ENCODE results near the gene SLC7A10. TPM values are rescaled to one million over a fixed set of nuclear protein-coding genes. Genes with fewer than 3 reads are reported as not detected.

SLC7A10 gene
- total RNA-seq, 1 donor from 2014 or later: not detected

DNA sequence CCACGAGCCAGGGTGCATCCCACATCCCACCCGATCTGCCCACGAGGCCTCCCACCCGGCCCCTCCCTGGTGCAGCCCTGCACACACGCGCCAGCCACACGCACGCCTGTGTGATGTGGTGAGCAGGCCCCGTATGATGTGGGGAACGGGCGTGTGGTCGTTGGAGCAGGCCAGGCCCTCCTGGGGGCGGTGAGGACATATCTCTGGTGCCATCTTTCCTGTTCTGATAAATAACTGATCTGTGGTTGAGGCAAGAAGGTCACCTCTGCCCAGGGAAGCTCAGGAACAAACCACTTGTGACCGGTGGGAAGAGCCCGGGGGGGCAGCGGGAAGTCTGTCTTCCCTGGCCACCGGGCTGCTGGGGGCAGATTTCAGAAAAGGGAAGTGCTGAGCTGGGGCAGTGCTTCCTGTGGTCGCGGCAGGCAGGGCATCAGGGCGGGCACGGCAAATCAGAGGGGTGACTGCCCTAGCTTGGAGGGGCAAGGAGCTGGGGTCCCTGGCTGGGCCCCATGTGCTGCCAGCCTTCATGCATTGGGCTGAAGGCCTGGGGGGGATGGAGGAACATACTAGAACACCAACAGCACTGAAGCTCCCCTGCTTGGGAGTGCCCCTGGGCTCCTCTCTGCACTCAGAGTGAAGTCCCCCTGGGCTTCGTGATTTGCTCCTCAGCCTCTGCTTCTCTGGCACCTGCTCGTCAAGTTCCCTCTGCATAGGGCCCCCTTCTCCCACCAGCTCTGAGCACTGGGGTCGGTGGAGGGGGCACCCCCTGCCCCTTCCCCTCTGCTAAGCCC, 35.2 kb upstream of the SLC7A10 start:
- no peaks in the 10 kb centered on the region for H3K27me3 Mint-ChIP-seq (ENCODE audit: unreplicated experiment)
- no peak overlapping the region for H3K4me3 Mint-ChIP-seq (ENCODE audit: unreplicated experiment)
- H3K9me3 Mint-ChIP-seq (ENCODE audit: unreplicated experiment): no peaks in the 10 kb centered on the region
- H3K36me3 Mint-ChIP-seq (ENCODE audit: unreplicated experiment): no peaks in the 10 kb centered on the region
- no peaks in the 10 kb centered on the region for H3K4me1 Mint-ChIP-seq (ENCODE audit: unreplicated experiment)
- DNase-seq (ENCODE audit: extremely low spot score, unreplicated experiment): no peak
- H3K27ac Mint-ChIP-seq (ENCODE audit: unreplicated experiment): no peak overlapping the region
- TF ChIP-seq, protein P1, sequence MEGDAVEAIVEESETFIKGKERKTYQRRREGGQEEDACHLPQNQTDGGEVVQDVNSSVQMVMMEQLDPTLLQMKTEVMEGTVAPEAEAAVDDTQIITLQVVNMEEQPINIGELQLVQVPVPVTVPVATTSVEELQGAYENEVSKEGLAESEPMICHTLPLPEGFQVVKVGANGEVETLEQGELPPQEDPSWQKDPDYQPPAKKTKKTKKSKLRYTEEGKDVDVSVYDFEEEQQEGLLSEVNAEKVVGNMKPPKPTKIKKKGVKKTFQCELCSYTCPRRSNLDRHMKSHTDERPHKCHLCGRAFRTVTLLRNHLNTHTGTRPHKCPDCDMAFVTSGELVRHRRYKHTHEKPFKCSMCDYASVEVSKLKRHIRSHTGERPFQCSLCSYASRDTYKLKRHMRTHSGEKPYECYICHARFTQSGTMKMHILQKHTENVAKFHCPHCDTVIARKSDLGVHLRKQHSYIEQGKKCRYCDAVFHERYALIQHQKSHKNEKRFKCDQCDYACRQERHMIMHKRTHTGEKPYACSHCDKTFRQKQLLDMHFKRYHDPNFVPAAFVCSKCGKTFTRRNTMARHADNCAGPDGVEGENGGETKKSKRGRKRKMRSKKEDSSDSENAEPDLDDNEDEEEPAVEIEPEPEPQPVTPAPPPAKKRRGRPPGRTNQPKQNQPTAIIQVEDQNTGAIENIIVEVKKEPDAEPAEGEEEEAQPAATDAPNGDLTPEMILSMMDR (IDR thresholded peaks at IDR 0.05): no peak

DNA sequence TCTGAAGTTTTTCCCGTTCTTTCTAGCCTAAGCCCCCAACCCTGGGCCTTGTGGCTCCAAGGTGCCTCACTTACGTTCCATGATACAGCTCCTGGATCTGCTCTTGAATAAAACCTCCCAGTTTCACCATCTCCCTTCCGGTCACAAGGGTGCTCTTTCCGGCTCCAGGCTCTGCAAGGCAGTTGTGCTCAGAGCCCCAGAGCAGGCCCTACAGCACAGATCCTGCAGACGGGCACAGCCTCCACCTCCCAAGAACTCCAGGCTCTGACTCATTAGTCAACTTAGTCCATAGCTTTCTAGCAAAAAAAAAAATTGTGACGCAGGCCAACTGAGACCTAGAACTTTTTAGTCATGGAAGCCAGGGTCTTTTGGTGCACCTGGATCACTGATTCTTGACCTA, 33.9 kb upstream of the SLC7A10 start:
- no peaks in the 10 kb centered on the region for H3K9me3 Mint-ChIP-seq (ENCODE audit: unreplicated experiment)
- H3K27ac Mint-ChIP-seq (ENCODE audit: unreplicated experiment): no peak overlapping the region
- no peak overlapping the region for H3K4me3 Mint-ChIP-seq (ENCODE audit: unreplicated experiment)
- no peaks in the 10 kb centered on the region for H3K27me3 Mint-ChIP-seq (ENCODE audit: unreplicated experiment)
- TF ChIP-seq, protein P1 (IDR thresholded peaks at IDR 0.05): no peak
- no peaks in the 10 kb centered on the region for H3K36me3 Mint-ChIP-seq (ENCODE audit: unreplicated experiment)
- DNase-seq (ENCODE audit: extremely low spot score, unreplicated experiment): no peak
- no peaks in the 10 kb centered on the region for H3K4me1 Mint-ChIP-seq (ENCODE audit: unreplicated experiment)

GRCh38 chr19:33257828-33258227, 32.2 kb upstream of the SLC7A10 start:
- H3K27ac Mint-ChIP-seq (ENCODE audit: unreplicated experiment): no peak overlapping the region
- H3K4me3 Mint-ChIP-seq (ENCODE audit: unreplicated experiment): no peak overlapping the region

DNA sequence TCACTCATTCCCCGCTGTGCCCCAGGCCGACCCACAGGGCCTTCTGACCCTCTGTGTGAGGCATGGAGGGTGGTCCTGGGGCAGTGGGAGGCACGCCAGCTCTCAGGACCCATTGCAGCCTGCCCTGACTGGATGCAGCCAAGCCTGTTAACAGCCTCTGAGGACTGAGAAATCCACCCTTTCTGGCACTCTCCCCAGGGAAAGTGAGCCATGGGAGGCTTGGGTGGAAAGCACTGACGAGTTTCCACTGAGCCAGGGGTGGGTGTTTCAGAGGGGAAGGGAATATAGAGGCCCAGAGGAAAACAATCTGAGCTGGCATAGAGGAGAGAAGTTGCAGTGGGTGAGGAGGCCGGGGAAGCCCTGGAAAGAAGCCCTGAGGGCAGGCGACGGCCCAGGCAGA, 30.6 kb upstream of the SLC7A10 start:
- no peak overlapping the region for H3K4me3 Mint-ChIP-seq (ENCODE audit: unreplicated experiment)
- no peaks in the 10 kb centered on the region for H3K36me3 Mint-ChIP-seq (ENCODE audit: unreplicated experiment)
- no peak overlapping the region for H3K27ac Mint-ChIP-seq (ENCODE audit: unreplicated experiment)
- no peaks in the 10 kb centered on the region for H3K27me3 Mint-ChIP-seq (ENCODE audit: unreplicated experiment)
- TF ChIP-seq, protein P1 (IDR thresholded peaks at IDR 0.05): no peak
- no peaks in the 10 kb centered on the region for H3K9me3 Mint-ChIP-seq (ENCODE audit: unreplicated experiment)
- no peaks in the 10 kb centered on the region for H3K4me1 Mint-ChIP-seq (ENCODE audit: unreplicated experiment)
- no peak for DNase-seq (ENCODE audit: extremely low spot score, unreplicated experiment)

More at GRCh38 chr19:33257828-33258227, 32.2 kb upstream of the SLC7A10 start:
- DNase-seq (ENCODE audit: extremely low spot score, unreplicated experiment): no peak
- TF ChIP-seq, protein P1 (IDR thresholded peaks at IDR 0.05): no peak
- Mint-ChIP-seq H3K36me3 (ENCODE audit: unreplicated experiment) (no peaks in the 10 kb centered on the region), H3K9me3 (ENCODE audit: unreplicated experiment) (no peaks in the 10 kb centered on the region), H3K27me3 (ENCODE audit: unreplicated experiment) (no peaks in the 10 kb centered on the region), H3K4me1 (ENCODE audit: unreplicated experiment) (no peaks in the 10 kb centered on the region)

- no peaks in the 10 kb centered on the region for H3K27me3 Mint-ChIP-seq (ENCODE audit: unreplicated experiment)
- H3K4me3 Mint-ChIP-seq (ENCODE audit: unreplicated experiment): no peak overlapping the region
- H3K27ac Mint-ChIP-seq (ENCODE audit: unreplicated experiment): no peak overlapping the region
- H3K36me3 Mint-ChIP-seq (ENCODE audit: unreplicated experiment): no peaks in the 10 kb centered on the region
- no peaks in the 10 kb centered on the region for H3K9me3 Mint-ChIP-seq (ENCODE audit: unreplicated experiment)
- TF ChIP-seq, protein P1 (IDR thresholded peaks at IDR 0.05): no peak
- no peaks in the 10 kb centered on the region for H3K4me1 Mint-ChIP-seq (ENCODE audit: unreplicated experiment)
- DNase-seq (ENCODE audit: extremely low spot score, unreplicated experiment): no peak
These were observed 30.1 kb upstream of the SLC7A10 start for GRCh38 chr19:33255781-33256180.

Data from osteocyte (in vitro differentiated cells).